ENCODE measurements around the gene A2M.
"Not testable (repeated sequence)": the region's sequence is repeated elsewhere in the genome, so short reads cannot be mapped to it uniquely, and the experiment has no call there.

Gene A2M

DNA sequence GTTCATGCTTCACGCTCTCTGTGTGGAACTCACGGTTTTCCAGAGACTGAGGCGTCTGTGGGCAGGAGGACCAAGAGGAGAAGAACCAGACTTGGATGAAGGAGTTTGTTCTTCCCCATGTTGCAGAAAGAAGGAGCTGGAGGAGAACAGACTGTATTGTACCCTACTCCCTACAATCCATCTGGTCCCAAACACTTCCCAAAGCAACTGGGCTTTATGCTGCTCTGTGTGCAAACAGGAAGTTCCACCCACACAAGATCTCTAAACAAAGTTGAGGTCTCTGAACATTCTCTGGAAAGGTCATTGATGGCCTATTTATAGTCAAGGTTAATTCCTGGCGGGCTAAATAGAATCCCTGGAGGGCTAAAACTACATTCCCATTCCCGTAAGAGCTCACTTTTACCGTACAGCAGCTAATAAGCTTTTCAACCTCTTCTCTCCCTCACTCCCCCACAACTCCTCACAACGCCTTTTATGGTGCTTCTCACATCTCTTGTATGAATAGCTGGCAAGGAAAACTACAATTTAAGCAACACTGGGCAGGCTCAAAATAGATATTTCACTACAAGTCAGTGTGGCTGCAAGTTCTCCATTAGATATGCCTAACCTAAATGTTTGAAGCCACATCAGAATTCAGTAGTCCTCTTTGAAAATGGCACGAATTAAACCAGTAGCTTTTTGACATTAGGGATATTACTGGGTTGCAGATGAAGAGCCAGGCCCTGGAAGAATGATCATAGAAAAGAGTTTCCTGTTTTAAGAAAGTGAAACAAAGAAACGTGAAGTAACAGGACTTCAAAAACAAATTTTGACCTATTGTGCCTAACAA, at the start of gene A2M:
Gene A2M (minus strand): TSS at position 189 of the 829 bp plus-strand sequence. CDS start 70 bp downstream, at position 119.
- DNase-seq (ENCODE audit: low spot score), result no peak

DNA sequence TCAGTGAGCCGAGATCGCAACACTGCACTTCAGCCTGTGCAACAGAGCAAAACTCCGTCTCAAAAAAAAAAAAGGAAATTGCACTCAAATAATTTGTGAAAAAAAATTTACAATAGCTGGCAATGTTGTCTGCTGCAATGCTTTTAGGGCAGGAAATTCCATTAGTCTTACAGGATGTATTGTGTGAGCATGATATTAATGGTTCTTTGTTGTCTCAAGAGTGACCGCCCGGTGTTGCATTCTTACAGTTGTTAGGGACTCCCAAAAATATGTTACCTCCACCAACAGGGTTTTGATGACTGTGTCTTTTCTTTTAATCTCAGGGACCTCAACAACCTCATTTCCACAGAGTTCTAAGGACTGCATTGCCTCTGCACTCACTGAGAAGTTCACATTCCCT, 47.7 kb upstream of the A2M start:
- no peak for DNase-seq (ENCODE audit: low spot score)

DNA sequence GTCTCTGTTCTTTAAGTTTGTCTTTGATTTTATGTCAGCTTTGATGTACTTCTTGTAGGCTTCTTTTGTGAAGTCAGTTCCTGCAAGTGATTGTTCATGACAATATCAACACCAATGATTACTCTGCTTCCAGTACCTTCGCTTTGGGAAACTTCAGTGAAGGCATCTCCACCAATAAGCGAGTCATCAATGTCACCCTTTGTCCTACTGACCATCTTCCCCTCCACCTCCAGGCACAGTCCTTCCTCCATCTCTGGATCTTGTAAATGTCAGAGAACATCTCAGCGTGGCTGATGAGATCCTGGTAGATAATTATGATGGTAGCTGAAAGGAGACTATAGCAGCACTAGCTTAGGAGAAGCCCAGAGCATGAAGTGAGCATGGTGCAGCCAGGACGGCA, 40.4 kb upstream of the A2M start:
- DNase-seq (ENCODE audit: low spot score), result no peak

DNA sequence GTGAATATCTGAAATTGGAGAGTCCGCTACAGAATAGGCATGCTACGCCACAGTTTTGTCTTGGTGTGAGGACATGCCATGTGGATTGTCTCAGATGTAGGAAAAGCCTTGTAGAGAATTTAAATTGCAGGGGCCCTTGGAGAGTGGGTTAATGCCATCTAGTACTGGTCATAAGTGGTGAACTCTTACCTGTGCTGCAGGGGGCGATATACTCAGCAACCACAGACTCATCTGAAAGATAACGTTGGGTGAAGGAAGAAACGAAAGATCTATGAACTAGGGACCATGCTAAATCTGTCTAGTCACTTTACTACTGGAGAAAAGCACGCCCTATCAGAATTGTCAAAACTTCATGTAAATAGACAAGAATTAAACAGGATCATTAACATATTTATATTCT, 33.7 kb upstream of the A2M start:
- DNase-seq (ENCODE audit: low spot score), result no peak

DNA sequence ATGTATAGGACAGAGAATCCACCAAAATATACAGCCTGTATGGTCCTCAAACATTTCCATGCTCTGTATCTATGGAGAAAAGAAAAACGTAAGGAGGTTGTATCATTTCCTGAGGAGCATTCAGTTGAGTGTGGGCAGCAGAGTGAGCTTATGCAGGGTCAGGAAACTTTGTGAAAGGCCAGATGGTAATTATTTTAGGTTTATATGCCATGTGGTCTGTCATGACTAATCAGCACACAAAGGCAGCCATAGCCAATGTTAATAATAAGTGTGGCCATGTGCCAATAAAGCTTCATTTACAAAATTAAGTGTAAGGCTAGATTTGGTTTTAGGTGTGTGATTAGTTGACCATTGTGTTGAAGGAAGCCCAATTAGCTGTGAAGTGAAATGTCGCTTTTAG, 33.2 kb upstream of the A2M start:
- DNase-seq (ENCODE audit: low spot score), result no peak

DNA sequence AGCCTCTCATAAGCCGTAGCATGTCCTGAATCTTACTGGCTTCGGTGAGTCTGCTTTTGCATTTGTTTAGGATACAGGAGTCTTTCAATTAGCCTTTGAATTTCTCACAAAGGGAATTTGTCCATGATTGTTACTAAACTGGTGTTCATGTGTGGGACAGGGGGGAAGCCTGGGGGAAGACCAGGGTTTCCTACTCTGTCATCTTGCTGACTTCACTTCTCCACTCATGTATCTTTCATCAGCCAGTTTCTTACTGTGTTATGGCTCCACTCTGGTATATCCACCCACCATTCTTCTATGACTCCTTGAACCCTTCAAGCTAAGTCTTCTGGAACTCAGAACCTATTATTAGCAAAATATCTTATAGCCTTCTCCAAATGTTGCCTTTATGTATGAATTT, 31.7 kb upstream of the A2M start:
- no peak for DNase-seq (ENCODE audit: low spot score)

DNA sequence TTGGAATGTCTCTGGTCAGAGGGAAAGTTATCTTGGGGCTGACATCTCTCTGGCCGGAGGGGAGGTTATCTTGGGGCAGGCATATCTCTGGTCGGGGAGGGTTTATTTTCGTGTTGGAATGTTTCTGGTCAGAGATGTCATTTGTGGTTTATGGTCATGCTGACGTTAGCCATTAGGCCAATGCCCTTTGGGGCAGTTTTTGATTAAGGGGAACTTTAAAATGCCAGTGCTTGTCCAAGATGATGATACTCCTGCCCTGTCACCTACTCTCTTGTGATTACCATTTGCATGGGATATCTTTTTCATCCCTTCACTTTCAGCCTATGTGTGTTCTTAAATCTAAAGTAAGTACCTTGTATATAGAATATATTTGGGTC, 29.0 kb upstream of the A2M start:
- no peak for DNase-seq (ENCODE audit: low spot score)

DNA sequence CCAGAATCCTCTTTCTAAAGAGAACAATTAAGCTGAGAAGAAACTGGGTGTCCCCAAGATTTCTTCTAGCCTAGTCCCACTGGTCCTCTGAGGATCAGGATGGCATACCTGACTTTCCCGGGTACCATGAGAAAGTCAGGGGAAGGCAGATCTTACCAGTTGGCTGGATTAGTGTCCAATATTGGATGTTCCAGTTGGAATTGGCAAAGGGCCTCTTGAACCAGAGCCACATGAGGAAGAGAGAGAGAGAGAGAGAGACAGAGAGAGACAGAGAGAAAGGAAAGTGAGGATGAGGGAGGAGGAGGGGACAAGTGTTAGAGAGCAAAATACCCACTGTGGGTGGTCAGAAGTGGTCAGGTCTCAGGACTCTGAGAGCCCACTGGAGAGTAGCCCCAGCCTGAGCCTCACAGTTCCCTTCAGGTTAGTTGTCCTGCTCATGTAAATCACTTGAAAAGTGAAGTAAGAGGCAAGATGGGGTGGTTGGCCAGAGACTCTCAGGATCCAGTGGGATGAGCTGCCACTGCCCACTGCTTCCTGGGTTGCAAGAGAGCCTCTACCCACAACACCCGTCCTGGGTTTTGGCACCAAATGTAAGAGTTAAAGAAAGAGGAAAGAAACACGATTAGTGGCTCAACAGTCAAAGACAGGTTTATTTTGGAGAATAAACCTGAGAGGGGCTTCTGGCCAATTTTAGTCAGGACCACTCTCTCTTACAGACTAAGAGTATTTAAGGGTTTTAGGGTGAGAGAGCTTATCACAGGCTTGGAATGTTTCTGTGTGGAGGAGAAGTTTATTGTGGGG, 28.4 kb upstream of the A2M start:
- DNase-seq (ENCODE audit: low spot score), result no peak

DNA sequence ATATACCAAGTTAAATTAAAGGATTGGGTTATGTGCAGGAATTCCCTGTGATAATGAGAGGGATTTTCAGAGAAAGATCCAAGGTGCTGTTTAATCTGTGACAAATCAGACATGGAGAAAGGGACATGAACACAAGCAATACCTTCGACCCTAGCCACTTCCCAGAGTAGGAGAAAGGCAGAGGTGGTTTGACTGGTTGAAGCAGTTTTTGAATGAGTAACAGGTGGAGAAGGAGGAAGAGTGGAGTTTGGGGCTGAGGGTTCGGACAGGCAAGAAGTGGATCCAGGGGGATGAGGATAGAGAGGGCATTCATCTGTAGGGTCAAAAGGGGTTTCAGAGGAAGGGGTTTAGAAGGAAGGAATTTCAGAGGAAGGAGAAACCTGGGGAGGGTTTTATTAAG, 27.4 kb upstream of the A2M start:
- DNase-seq (ENCODE audit: low spot score), result no peak

DNA sequence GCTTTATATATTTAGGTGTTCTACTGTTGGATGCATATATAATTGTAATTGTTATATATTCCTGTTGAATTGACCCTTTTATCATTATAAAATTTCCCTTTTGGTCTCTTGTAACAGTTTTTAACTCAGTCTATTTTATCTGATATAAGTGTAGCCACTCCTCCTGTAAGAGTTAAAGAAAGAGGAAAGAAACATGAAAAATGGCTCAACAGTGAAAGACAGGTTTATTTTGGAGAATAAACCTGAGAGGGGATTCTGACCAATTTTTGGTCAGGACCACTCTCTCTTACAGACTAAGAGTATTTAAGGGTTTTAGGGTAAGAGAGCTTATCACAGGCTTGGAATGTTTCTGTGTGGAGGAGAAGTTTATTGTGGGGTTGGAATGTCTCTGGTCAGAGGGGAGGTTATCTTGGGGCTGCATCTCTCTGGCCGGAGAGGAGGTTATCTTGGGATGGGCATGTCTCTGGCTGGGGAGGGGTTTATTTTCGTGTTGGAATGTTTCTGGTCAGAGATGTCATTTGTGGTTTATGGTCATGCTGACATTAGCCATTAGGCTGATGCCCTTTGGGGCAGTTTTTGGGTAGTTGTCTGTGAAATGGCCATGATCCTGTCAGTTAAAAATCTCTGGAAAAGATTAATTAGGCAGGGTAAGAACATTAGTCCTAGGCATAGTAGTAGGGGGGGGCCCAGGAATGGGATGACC, 24.0 kb upstream of the A2M start:
- not testable (repeated sequence) for DNase-seq (ENCODE audit: low spot score)

DNA sequence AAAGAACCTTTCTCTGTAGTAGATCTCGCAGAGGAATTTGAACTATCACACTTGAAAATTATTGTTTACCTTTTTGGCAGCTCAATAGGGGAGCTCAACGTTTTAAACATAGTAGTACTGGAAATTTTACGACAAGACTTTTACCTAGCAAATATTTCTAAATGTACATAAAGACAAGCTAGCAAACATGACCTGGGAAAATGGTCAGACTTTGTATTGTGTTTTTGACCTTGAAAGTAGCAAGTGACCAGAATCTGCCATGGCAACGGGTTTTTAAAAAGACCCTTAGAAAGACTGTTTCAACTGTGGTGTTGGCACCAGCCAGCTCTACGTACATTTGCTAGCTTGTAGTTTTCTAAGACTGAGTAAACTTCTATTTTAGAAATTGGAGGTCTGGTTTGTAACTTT, 20.2 kb upstream of the A2M start:
- no peak for DNase-seq (ENCODE audit: low spot score)

DNA sequence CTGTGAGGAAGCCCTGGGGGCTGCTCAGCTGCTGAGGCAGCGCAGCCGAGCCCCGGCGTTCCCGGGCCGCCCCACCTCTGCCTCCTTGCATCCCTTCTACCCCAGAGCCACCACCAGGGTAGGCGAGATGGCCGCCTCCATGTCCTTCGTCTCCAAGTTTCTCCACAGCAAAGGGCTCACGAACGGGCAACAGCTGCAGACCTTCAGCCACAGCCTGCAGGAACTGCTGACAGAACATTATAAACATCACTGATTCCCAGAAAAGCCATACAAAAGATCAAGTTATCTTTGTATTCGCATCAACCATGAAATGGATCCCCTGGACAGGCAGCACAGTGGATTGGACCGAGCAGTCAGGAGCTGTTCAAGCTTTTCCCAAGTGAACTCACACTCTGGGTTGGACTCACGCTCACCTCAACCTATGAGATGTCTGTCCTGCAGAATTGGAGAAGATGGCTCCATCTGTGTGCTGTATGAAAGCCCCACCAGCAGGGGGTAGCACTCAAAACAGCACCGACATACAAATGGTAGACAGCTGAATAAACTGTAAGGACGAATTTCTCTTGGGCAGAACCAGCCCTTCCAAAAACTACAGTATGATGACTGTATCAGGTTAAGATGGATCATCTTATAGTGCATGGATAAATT, 19.4 kb upstream of the A2M start:
- DNase-seq (ENCODE audit: low spot score), result no peak

DNA sequence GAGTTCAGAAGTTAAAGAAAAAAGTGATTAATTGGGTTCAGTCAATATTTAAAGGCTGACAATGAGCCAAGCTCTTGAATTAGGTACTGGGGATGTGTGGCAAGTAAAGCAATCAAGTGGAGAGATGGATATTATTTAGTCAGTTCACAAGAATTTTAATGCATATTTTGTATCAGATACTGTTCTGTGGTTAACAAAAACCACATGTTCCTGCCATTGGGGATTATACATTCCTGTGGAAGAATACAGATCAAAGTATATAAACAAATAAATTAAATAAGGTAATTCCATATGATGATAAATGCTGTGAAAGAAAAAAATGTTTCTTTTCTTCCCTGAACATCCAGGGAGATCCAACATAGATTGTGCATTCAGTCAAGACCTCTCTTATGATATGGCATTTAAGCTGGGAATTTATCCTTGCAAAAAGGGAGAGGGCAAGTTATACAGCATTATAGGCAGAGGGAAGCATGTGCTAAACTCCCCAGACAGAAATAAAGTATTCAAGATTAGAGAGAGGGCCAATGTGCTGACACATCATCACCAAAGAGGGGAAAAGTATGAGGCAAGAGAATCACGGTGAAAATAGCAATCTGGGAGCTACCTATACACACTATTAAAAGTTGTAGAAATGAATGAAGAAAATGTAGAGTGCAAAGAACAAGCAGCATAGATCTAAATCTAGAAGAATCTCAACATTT, 17.6 kb upstream of the A2M start:
- no peak for DNase-seq (ENCODE audit: low spot score)

DNA sequence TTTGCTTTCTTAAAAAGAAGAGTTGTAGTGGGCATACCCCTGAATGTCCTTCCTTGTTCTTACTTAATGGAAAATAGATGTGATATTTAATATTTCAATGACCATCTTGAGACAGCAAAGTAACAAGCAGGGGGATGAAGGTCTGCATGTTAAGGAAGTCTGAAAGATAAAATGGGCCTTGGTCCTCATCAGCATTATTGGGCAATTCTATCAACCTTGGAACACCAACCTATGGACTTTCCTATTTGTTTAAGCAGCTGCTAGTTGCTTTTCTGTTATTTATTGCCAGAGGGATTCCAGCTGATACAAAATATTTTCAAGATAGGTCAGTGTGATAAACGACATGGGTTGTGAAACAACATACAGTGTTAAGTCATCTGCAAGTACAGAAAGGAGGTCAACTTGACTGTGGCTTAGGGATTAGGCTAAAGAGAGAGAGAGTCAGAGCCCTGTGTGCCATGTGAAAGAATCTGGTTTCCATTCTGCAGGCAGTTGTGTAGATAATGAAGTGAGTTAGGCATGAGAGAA, 16.4 kb upstream of the A2M start:
- no peak for DNase-seq (ENCODE audit: low spot score)

DNA sequence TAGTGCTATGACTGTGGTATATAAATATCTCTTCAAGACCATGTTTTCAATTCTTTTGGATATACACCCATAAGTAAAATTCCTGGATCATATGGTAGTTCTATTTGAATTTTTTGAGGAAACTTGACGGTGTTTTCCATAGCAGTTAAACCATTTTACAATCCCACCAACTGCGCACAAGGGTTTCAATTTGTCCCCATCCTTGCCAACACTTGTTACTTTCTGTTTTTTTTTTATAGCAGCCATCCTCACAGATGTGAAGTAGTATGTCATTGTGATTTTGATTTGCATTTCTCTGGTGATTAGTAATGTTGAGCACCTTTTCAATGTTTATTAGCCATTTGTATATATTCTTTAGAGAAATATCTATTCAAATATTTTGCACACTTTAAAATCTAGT, 14.5 kb upstream of the A2M start:
- no peak for DNase-seq (ENCODE audit: low spot score)

DNA sequence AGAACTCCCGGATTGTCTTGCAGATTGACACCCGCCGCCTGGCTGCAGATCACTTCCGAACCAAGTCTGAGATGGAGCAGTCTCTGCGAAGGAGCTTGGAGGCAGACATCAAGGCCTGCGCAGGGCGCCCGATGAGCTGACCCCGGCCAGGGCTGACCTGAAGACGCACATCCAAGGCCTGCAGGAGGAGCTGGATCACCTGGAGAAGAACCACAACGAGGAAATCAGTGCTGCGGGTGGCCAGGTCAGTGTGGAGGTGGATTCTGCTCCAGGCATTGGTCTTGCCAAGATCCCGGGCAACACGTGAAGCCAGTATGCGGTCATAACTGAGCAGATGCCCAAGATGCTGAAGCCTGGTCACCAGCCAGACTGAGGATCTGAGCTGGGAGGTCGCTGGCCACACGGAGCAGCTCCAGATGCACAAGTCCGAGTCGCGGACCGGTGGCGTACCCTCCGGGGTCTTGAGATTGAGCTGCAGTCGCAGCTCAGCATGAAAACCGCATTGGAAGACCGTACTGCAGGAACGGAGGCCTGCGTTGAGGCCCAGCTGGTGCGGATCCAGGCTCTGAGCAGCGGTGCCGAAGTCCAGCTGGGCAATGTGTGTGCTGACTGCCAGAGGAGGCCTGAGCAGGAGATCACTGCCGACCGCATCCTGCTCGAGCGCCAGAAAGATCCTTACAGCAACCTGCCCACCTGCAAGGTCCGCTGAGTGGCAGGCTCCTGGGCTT, 12.4 kb upstream of the A2M start:
- no peak for DNase-seq (ENCODE audit: low spot score)

DNA sequence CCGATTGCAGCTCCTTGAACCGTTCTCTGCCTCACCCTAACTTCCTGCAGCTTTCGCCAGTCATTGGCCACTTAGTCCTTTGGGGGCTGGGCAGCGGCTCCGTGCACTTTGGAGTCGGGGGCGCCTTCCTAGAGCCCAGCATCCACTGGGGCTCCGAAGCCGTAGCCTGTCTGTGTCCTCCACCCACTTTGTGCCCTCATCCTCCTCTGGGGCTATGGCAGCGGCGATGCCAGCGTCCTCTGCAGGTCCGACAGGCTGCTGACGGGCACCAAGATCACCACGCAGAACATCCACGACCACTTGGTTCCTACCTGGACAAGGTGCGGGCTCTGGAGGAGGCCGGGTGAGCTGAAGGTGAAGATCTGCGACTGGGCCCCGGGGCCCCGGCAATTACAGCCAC, 11.8 kb upstream of the A2M start:
- DNase-seq (ENCODE audit: low spot score), result no peak

DNA sequence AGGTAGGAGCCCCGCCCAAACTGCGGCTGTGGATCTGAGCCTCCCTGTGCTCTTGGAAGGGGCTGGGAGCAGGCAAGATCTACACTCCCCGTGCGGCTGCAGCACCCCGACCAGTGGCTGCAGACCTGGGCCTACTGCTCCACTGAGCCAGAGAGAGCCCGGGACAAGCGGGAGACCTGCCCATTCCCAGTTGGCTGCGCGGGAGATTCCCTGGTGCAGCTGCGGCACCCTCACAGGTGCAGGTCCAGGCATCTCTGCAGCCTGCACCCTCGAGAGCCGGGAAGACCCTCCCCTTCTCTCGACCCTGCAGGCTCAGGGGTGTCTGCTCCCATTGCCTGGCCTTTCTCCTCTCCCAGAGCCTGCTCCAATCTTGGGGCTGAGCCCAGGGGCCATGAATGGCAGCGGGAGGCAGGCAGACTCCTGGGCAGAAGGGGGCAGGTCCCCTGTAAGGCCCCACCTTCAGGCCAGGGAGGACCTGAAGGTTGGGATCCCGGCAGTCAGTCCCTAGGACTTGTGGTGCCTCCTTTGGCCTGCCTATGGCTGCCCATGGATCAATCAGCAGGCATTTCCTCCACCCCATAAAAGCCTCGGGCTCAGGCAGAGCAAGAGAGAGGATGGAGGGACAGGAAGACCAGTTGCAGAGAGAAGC, 8.8 kb upstream of the A2M start:
- DNase-seq (ENCODE audit: low spot score), result no peak

DNA sequence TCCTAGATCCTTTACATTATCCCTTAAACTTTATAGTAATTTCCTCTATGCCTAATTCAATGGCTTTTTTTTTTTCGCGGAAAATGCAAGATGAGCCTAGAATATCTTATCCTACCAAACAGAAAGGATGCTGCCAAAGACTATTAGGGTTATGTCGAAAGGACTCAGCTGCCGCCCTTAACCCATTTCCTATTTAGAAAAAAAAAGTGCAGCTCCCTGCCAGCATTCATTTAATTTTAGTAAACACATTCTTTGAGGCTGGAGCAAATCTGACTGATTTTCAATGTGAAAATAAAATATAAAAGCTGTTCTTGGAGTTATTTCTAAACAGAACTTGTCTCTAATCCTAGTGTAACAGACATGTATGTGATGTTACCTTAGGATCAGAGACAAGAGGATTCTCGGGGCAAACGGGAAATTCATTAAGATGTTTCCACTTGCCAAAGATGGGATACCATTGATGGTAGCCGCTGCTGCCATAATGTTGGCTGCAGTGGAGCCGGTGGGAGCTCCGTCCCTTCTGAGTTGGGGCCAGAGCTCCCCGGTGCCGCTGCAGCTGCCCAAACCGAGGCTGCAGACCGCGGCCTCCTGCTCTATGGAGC, 8.2 kb upstream of the A2M start:
- DNase-seq (ENCODE audit: low spot score), result no peak

DNA sequence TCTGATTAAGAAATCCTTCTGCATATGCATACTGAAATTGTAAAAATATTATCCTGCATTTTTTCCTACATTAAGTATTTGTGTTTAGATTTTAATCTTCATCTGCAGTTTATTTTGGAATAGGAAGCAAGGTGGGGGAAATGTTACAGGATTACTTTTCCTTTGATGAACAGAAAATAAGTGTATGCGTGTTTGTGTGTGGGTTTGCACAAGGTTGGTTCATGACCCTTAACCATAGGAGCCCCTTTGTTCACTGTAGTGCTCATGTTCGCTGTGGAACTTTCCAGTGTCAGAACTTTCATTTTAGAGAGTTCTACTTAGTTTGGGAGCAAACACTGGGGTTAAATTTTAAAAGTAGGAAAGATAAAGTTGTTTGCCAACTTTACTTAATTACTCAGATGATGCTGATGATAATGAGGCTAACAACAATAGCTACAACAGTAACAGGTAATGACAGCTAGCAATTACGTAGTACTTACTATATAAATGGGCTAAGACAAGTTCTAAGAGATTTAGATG, 6.4 kb upstream of the A2M start:
- DNase-seq (ENCODE audit: low spot score), result no peak
